GM12878 (cell line): ENCODE measurements around the gene UACA. TPM values are rescaled to one million over a fixed set of nuclear protein-coding genes. Genes with fewer than 3 reads are reported as not detected.
A peak's percentile ranks its signal among the peaks of the same experiment; 100 is the strongest.

Experiments used
- ATAC-seq: fragments of 200-7000 bp; cut with Tn5 transposase; 3 replicates; pipeline ENCODE4 v1.9.1; 2020; ENCODE audit warnings: mild to moderate bottlenecking, moderate library complexity
- BruUV-seq: library from RNA; stranded (reverse); fragments of 400-500 nt; replicated peaks from 2 replicates; lab custom pipeline; 2021; lab: Mats Ljungman, UMichigan
- CTCF ChIA-PET: fragments of 300-600 bp; sonication (Branson Sonifier 250); formaldehyde crosslinking; extraction: SDS; loops from one replicate; lab custom pipeline; 2021; ENCODE audit warnings: inconsistent platforms; lab: Yijun Ruan, JAX
- POLR2A ChIA-PET: fragments of 350-600 bp; formaldehyde crosslinking; extraction: SDS; loops from one replicate; lab custom pipeline; 2021; ENCODE audit warnings: inconsistent platforms; lab: Charles Lee
- RAD21 ChIA-PET: fragments of 300-600 bp; sonication (Branson Sonifier 250); formaldehyde crosslinking; loops from one replicate; lab custom pipeline; 2023; ENCODE audit warnings: antibody characterized with exemption; ENCODE audit not compliant: unreplicated experiment; lab: Charles Lee
- SMC1A ChIA-PET: fragments of 300-600 bp; sonication (Branson Sonifier 250); formaldehyde crosslinking; loops from one replicate; lab custom pipeline; 2023; ENCODE audit not compliant: unreplicated experiment, uncharacterized antibody; lab: Charles Lee
- DNase-seq: peaks from one replicate; pipeline ENCODE4 v3.0.0-alpha.2; 2011; ENCODE audit warnings: low read depth, low spot score
- FAIRE-seq: peaks from 3 replicates; lab custom pipeline; 2011; peaks lifted over from hg19 to GRCh38; lab: Jason Lieb, UNC
- H2AFZ ChIP-seq: 2 replicates; pipeline ENCODE4 v1.6.0; 2011; ENCODE audit warnings: low read depth, low read length, control low read depth; ENCODE audit not compliant: control insufficient read depth
- H3K27ac ChIP-seq: 2 replicates; pipeline ENCODE4 v1.5.1; 2011; ENCODE audit warnings: control low read depth; ENCODE audit not compliant: control insufficient read depth, insufficient read depth
- H3K27me3 ChIP-seq, 2 experiments: replicated peaks in 1 of 2; 2 replicates each; pipeline versions ENCODE4 v1.6.0 to v1.6.1; 2011; ENCODE audit warnings: low read length in 1 of 2; ENCODE audit not compliant: control insufficient read depth in 2 of 2, insufficient read depth in 2 of 2
- H3K36me3 ChIP-seq, 2 experiments: 2 replicates each; pipeline ENCODE4 v1.5.1; 2011; ENCODE audit warnings: low read length in 1 of 2; ENCODE audit not compliant: control insufficient read depth in 2 of 2, insufficient read depth in 2 of 2
- H3K4me1 ChIP-seq: 2 replicates; pipeline ENCODE4 v1.6.1; 2011; ENCODE audit warnings: mild to moderate bottlenecking, low read length, moderate library complexity, mixed read lengths; ENCODE audit not compliant: control insufficient read depth, insufficient read depth
- H3K4me2 ChIP-seq: 2 replicates; pipeline ENCODE4 v1.6.0; 2011; ENCODE audit warnings: control low read depth; ENCODE audit not compliant: control insufficient read depth, insufficient read depth
- H3K4me3 ChIP-seq: fragments of 200-600 bp; sonication (generic); 2 replicates; pipeline ENCODE4 v1.5.1; 2016
- H3K79me2 ChIP-seq: 2 replicates; pipeline ENCODE4 v1.6.0; 2011; ENCODE audit warnings: low read length; ENCODE audit not compliant: control insufficient read depth, insufficient read depth
- H3K9ac ChIP-seq: 2 replicates; pipeline ENCODE4 v1.8.0; 2011; ENCODE audit warnings: low read length, control low read depth, mixed read lengths; ENCODE audit not compliant: control insufficient read depth, insufficient read depth
- H3K9me3 ChIP-seq: replicated peaks from 3 replicates; pipeline ENCODE4 v1.5.1; 2011; ENCODE audit warnings: mild to moderate bottlenecking, low read length; ENCODE audit not compliant: control insufficient read depth, insufficient read depth
- H4K20me1 ChIP-seq: 2 replicates; pipeline ENCODE4 v1.6.0; 2011; ENCODE audit not compliant: control insufficient read depth, insufficient read depth
- BACH1 ChIP-seq: fragments of 450-650 bp; IDR thresholded peaks from 2 replicates; pipeline ENCODE4 v1.6.1; 2017; ENCODE audit warnings: mild to moderate bottlenecking, borderline replicate concordance
- BRCA1 ChIP-seq: IDR thresholded peaks from 2 replicates; pipeline ENCODE4 v1.6.1; 2011; ENCODE audit warnings: low read depth, low read length, improper control_type of control experiment
- CHD1 ChIP-seq: IDR thresholded peaks from 2 replicates; pipeline ENCODE4 v1.6.1; 2012; ENCODE audit warnings: low read depth, low read length, improper control_type of control experiment
- HCFC1 ChIP-seq: fragments of 150-350 bp; IDR thresholded peaks from 2 replicates; pipeline ENCODE4 v1.6.1; 2014; ENCODE audit warnings: low read length
- MEF2B ChIP-seq: fragments of 450-650 bp; IDR thresholded peaks from 2 replicates; pipeline ENCODE4 v1.6.1; 2018; ENCODE audit warnings: mild to moderate bottlenecking, moderate library complexity; ENCODE audit not compliant: partially characterized antibody, poor library complexity, severe bottlenecking
- MTA2 ChIP-seq: fragments of 450-650 bp; IDR thresholded peaks from 2 replicates; pipeline ENCODE4 v1.6.1; 2016; ENCODE audit warnings: low read depth, mild to moderate bottlenecking, moderate library complexity
- MYC ChIP-seq: IDR thresholded peaks from 2 replicates; pipeline ENCODE4 v1.6.1; 2011; ENCODE audit warnings: mild to moderate bottlenecking, low read length, moderate library complexity, inconsistent platforms; ENCODE audit not compliant: insufficient read depth, insufficient replicate concordance, insufficient read length, severe bottlenecking
- TCF7 ChIP-seq: IDR thresholded peaks from 2 replicates; pipeline ENCODE4 v1.6.1; 2014; ENCODE audit warnings: antibody characterized with exemption, borderline replicate concordance
- WRNIP1 ChIP-seq: IDR thresholded peaks from 2 replicates; pipeline ENCODE4 v1.6.1; 2011; ENCODE audit warnings: low read depth, low read length, improper control_type of control experiment, borderline replicate concordance
- ZNF24 ChIP-seq: fragments of 450-650 bp; IDR thresholded peaks from 2 replicates; pipeline ENCODE4 v1.6.1; 2017; ENCODE audit warnings: antibody characterized with exemption, mild to moderate bottlenecking
- ZNF592 ChIP-seq: fragments of 450-650 bp; IDR thresholded peaks from 2 replicates; pipeline ENCODE4 v1.6.1; 2017; ENCODE audit warnings: mild to moderate bottlenecking, moderate library complexity
- ZZZ3 ChIP-seq: IDR thresholded peaks from 2 replicates; pipeline ENCODE4 v1.6.1; 2011; ENCODE audit warnings: low read depth; ENCODE audit not compliant: control insufficient read depth, insufficient read length
- WGBS: methylation state at CpG from one replicate; pipeline ENCODE4 v1.1.6; 2016; ENCODE audit warnings: low lambda C conversion rate; ENCODE audit not compliant: insufficient replicate concordance, insufficient coverage; ENCODE audit errors: missing lambda C conversion rate; 5-methylcytosine and 5-hydroxymethylcytosine counted together
- in situ Hi-C: fragments of 300-500 bp; cut with MboI; formaldehyde crosslinking; loops from 9 replicates; pipeline ENCODE4 v1.14.3; 2018; ENCODE audit warnings: mixed read lengths
- intact Hi-C: fragments of 100-400 bp; cut with micrococcal nuclease; formaldehyde crosslinking; loops from one replicate; pipeline ENCODE4 v1.14.2; 2022; ENCODE audit not compliant: unreplicated experiment
- polyA plus RNA-seq, 11 experiments: library from polyadenylated mRNA; depleted of rRNA in 4 of 11; unstranded in 6 of 11; stranded (reverse) in 5 of 11; fragments of >200 nt; fragmentation: Nextera tagmentation in 4 of 11; fragmentation: Illumina TruSeq in 1 of 11; extraction: Ambion mirVana in 4 of 11; extraction: Trizol in 1 of 11; gene quantifications; 1 replicate in 1 of 11; 2 replicates in 10 of 11; pipeline versions ENCODE4 v1.2.1 to v1.2.3, GENCODE V29; 2011 to 2016; ENCODE audit warnings: inconsistent platforms in 2 of 11, missing spikeins in 2 of 11, low read depth in 1 of 11
- total RNA-seq, 4 experiments: library from RNA; depleted of rRNA in 3 of 4; stranded (reverse); fragments of >200 nt in 3 of 4; fragmentation: Illumina TruSeq in 1 of 4; extraction: Trizol in 1 of 4; gene quantifications; 2 replicates each; pipeline versions ENCODE4 v1.2.1 to v1.2.3, GENCODE V29; 2013 to 2021

Gene UACA
- total and polyA plus RNA-seq, 10 of the 15 experiments (the other 5 are each of a cell fraction or from before 2014, with no cell fraction given) = 0.30 to 4.0 (median 2.0) TPM

GRCh38 chr15:70761931-70762468, 1.4 kb downstream of the UACA start:
- POLR2A ChIA-PET = no interaction called here
- Histone ChIP-seq H3K4me3 (peak overlapping the region; percentile 66; the same call in 1 of the 2 replicates), H3K4me1 (no peaks in the 10 kb centered on the region), H3K27me3 (peaks cover 0 to 5% of the 10 kb centered on the region in 2 experiments; a peak in 2 of 4 replicates), H3K9ac (no peak overlapping the region), H3K36me3 (no peaks in the 10 kb centered on the region), H3K4me2 (peak overlapping the region; percentile 91), H3K27ac (no peak overlapping the region), H3K79me2 (no peaks in the 10 kb centered on the region), H2AFZ (no peak overlapping the region), H3K9me3 (no peaks in the 10 kb centered on the region), H4K20me1 (no peaks in the 10 kb centered on the region)
- in situ Hi-C loops = no loop called here
- SMC1A ChIA-PET = interaction anchor here (1.1 kb wide), 1 partner anchor 18 kb away, joined by 3 read pairs; no protein-coding TSS in a partner anchor
- RAD21 ChIA-PET = no interaction called here
- no peak for FAIRE-seq
- TF ChIP-seq HCFC1 (no peak), ZNF592 (no peak), ZNF24 (no peak), TCF7 (no peak), ZZZ3 (no peak), WRNIP1 (no peak), CHD1 (no peak), MYC (no peak), MTA2 (no peak), MEF2B (no peak), BRCA1 (no peak), BACH1 (no peak)
- WGBS = 28% methylated on average over 7 of the region's 7 CpGs
- DNase-seq = no peak
- ATAC-seq = no peak
- CTCF ChIA-PET = interaction anchor here (0.8 kb wide), 1 partner anchor 37 kb away, joined by 3 read pairs; no protein-coding TSS in a partner anchor
- no TSS peak for BruUV-seq
- intact Hi-C loops = no loop called here
